H1 (cell line): Measurements from ENCODE around the gene CDH2. TPM values are rescaled to one million over a fixed set of nuclear protein-coding genes. Genes with fewer than 3 reads are reported as not detected.

ENCODE experiments used
- ASH2L ChIP-seq: fragments of 200-600, 300-600 bp; sonication (generic); IDR thresholded peaks from one replicate; pipeline ENCODE4 v1.7.1; 2017; ENCODE audit warnings: low read length
- MAX ChIP-seq: IDR thresholded peaks from 2 replicates; pipeline ENCODE4 v1.6.1; 2012; ENCODE audit warnings: inconsistent platforms
- USF2 ChIP-seq: IDR thresholded peaks from 2 replicates; pipeline ENCODE4 v1.6.1; 2011; ENCODE audit warnings: low read length, improper control_type of control experiment
- polyA plus RNA-seq, 7 experiments: library from polyadenylated mRNA; depleted of rRNA in 3 of 7; stranded (reverse) in 5 of 7; unstranded in 2 of 7; fragments of >200 nt in 5 of 7; fragments of 200-250 nt in 2 of 7; gene quantifications; 1 replicate in 5 of 7; 2 replicates in 1 of 7; 4 replicates in 1 of 7; pipeline versions ENCODE4 v1.2.1 to v1.2.3, GENCODE V29; 2011 to 2013; ENCODE audit warnings: missing spikeins in 2 of 7, mixed read lengths in 2 of 7
- total RNA-seq: library from RNA; stranded (reverse); fragmentation: NEBNext Ultra II Directional; extraction: Animal tissue kit (Norgen Biotek cat#: 25700); gene quantifications from 2 replicates; pipeline ENCODE4 v1.2.1, GENCODE V29; 2021
- TF ChIP-seq, protein P1 (sequence below): IDR thresholded peaks from 2 replicates; pipeline ENCODE4 v1.6.1; 2011; ENCODE audit warnings: low read depth, mild to moderate bottlenecking, low read length; ENCODE audit not compliant: insufficient read depth

The CDH2 gene
- total and polyA plus RNA-seq, 2 of the 8 experiments (the other 6 are each of a cell fraction or from before 2014, with no cell fraction given) = 15.0 to 56.5 TPM

DNA sequence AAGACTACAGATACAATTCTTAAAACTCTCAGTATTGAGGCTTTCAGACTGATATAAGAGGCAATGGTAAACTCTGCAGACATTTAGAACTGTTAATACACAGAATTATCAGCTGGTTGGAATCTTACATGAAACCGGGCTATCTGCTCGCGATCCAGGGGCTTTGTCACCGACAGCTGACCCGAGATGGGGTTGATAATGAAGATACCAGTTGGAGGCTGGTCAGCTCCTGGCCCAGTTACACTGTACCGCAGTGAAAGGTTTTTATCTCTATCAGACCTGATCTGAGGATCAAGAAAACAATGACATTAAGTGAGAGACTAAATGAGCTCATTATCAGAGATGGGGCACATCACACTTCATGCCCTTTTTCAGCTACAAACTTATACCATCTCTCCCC is 167.3 kb downstream of the CDH2 start (continued):
- TF ChIP-seq USF2 (no peak), ASH2L (no peak), MAX (no peak)
- TF ChIP-seq, protein P1, sequence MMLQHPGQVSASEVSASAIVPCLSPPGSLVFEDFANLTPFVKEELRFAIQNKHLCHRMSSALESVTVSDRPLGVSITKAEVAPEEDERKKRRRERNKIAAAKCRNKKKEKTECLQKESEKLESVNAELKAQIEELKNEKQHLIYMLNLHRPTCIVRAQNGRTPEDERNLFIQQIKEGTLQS = no peak
